SIG-M5 treated with dmso at 0.1 percent for 504 hours (cell line): Measurements from ENCODE around the gene SEC14L6.
"Not testable (repeated sequence)": the region's sequence is repeated elsewhere in the genome, so short reads cannot be mapped to it uniquely, and the experiment has no call there.

ENCODE experiments used
- DNase-seq: peaks from one replicate; lab custom pipeline; 2025; ENCODE audit not compliant: unreplicated experiment; lab: John Stamatoyannopoulos, UW

SEC14L6 gene

GRCh38 chr22:30567277-30567676, 20.7 kb upstream of the SEC14L6 start:
- not testable (repeated sequence) for DNase-seq

GRCh38 chr22:30566125-30566524, 19.6 kb upstream of the SEC14L6 start:
- no peak for DNase-seq

DNA sequence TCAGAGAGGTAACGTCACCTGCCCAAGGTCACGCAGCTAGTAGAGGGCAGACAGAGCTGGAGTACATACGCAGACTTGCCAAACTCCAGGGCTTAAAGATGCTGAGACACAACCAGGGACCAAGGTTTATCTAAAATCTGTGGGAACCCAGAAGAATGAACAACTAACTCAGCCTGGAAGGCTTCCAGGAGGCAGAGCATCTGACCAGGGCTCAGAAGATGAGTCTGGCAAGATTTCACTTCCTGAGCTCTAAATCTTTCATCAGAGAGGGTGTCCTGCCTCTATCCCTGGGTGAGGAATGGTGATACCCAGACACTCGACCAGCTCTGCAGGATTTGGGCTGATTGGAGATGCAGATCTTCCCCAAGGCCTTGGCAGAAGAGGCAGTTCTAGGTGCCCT, 18.8 kb upstream of the SEC14L6 start:
- DNase-seq: no peak

DNA sequence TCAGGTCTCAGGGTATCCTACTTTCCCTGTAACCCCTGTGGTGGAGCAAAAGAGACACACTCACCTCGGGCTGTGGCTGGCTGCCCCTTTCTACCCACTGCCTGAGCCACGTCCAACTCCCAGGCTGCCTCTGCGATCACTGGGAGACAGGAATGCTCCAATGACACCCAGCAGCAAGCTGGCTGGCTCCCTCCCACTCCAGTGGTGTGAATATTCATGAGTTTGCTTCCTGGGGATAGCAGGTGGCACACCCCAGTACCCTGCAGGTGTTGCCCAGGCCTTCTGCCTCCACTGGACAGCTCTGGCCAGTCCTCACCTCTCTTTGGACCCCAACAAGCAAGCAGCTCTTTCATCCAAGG, 18.2 kb upstream of the SEC14L6 start:
- no peak for DNase-seq

- no peak for DNase-seq
Measured at GRCh38 chr22:30564045-30564760, 17.7 kb upstream of the SEC14L6 start.

DNA sequence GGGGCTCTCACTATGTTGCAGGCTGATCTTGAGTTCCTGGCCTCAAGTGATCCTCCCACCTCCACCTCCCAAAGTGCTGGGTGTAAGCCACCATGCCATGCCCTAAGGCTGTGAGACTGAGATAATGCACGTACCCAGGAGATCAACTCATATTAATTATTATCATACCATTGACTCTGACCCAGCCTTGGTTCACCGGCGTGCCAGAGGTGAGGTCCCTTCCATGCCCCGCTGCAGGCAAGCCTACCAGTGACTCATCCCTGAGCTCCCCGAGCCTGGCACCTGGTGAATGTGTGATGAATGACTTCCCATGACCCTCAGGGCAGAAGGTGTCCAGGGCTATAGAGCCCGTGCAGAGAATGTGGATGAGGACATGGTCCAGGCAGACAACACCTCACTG, 15.8 kb upstream of the SEC14L6 start:
- no peak for DNase-seq

- no peak for DNase-seq
Measured at GRCh38 chr22:30561402-30562189, 15.1 kb upstream of the SEC14L6 start.

GRCh38 chr22:30560643-30561202, 14.2 kb upstream of the SEC14L6 start:
- not testable (repeated sequence) for DNase-seq

DNA sequence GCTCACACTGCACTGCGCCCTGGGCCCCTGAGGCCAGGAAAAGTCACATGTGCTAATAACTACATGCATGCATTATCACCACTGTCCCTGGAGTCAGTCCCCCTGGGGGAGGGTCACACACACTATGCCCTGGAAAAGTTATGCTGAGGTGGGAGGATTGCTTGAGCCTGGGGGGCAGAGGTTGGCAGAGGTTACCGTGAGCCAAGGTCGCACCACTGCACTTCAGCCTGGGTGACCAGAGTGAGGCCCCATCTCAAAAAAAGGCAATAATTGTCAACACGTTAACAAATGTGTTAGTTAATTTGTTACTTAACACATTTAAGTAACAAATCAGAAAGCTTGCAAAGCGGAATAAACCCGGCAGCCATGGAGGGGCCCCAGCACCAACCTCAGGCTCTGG, 13.3 kb upstream of the SEC14L6 start:
- DNase-seq: no peak

DNA sequence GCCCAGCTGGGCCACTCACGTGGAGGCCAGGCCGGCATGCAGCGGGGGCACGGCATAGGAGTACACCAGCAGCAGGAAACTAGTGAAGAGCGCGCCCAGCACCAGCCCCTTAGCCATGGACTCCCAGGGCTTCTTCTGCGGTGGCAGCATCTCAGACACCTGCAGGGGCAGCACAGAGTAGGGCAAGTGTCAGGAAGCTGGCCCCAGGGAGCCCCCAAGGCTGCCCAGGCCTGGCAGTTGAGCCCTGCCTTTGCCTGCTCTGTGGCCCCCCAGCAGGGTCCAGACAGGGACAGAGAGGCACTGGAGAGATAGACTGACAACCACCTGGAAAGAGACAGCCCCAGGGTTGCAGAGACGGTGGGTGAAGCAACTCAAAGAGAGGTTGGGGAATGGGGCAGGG, 10.7 kb upstream of the SEC14L6 start:
- no peak for DNase-seq

- no peak for DNase-seq
Measured at GRCh38 chr22:30556388-30556787, 9.8 kb upstream of the SEC14L6 start.

GRCh38 chr22:30555282-30556210, 9.0 kb upstream of the SEC14L6 start:
- no peak for DNase-seq

- no peak for DNase-seq
Measured at GRCh38 chr22:30553971-30554370, 7.4 kb upstream of the SEC14L6 start.

GRCh38 chr22:30552719-30553118, 6.2 kb upstream of the SEC14L6 start:
- no peak for DNase-seq

- DNase-seq: not testable (repeated sequence)
Measured at GRCh38 chr22:30551813-30552212, 5.3 kb upstream of the SEC14L6 start.

GRCh38 chr22:30547188-30547587, 647 bp upstream of the SEC14L6 start:
- DNase-seq: no peak

- no peak for DNase-seq
Measured at GRCh38 chr22:30542811-30543188, 3.7 kb downstream of the SEC14L6 start.

GRCh38 chr22:30541961-30542810, 4.4 kb downstream of the SEC14L6 start:
- DNase-seq: no peak

DNA sequence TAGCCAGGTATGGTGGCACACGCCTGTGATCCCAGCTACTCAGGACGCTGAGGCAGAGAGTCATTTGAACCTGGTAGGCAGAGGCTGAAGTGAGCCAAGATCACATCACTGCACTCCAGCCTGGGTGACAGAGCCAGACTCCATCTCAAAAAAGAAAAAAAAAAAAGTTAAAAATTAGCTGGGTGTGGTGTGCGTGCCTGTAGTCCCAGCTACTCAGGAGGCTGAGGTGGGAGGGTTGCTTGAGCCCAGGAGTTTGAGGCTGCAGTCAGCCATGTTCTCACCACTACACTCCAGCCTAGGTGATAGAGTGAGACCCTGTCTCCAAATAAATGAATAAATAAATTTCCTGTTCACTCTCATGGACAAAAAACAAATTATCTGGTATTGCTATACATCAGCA, 5.0 kb downstream of the SEC14L6 start:
- not testable (repeated sequence) for DNase-seq

DNA sequence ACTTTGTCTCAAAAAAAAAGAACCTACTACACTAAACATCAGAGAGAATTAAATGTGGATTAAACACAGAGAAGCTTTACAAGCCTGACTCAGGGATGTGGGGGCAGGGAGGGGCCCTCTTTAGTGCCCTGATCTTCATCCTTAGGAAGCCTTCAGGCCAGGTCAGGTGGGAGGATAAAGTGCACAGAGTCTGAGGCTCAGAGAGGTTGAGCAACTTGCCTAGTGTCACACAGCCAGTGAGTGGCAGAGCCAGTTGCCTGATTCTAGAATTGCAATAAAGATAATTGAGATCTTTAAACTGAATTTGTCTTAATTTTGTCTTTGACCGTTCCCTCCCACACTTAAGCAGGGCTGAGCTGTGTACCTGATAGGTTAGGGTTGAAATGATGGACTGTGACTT, 7.2 kb downstream of the SEC14L6 start:
- DNase-seq: no peak
